K562 (cell line): Measurements from ENCODE around the gene ITGA11.

Experiments
- ARNT ChIP-seq, 2 experiments: fragments of 450-650 bp; IDR thresholded peaks; 2 replicates each; pipeline ENCODE4 v1.6.1; 2016; ENCODE audit warnings: mild to moderate bottlenecking in 1 of 2
- ELK1 ChIP-seq: sonication (generic); formaldehyde crosslinking; IDR thresholded peaks from 2 replicates; pipeline ENCODE4 v1.8.1; 2022; ENCODE audit warnings: missing genetic modification reagents
- JUNB ChIP-seq: fragments of 450-650 bp; formaldehyde crosslinking; conservative IDR thresholded peaks from 2 replicates; pipeline ENCODE4 v1.4.0; 2020; ENCODE audit warnings: mild to moderate bottlenecking
- KDM1A ChIP-seq, 2 experiments: fragments of 450-650 bp; IDR thresholded peaks; 2 replicates each; pipeline ENCODE4 v1.6.1; 2016; ENCODE audit warnings: mild to moderate bottlenecking in 2 of 2
- MAZ ChIP-seq, 2 experiments: fragments of 450-650 bp in 1 of 2; sonication (generic) in 1 of 2; formaldehyde crosslinking; IDR thresholded peaks in 1 of 2; conservative IDR thresholded peaks in 1 of 2; 2 replicates each; pipeline versions ENCODE4 v1.4.0 to v1.5.0; 2020; ENCODE audit warnings: mild to moderate bottlenecking in 1 of 2, missing genetic modification reagents in 1 of 2
- TF ChIP-seq, protein P1 (sequence below), 3 experiments: IDR thresholded peaks in 2 of 3; conservative IDR thresholded peaks in 1 of 3; 2 replicates each; pipeline ENCODE4 v1.5.1; 2011 to 2012; ENCODE audit warnings: low read length in 3 of 3, mild to moderate bottlenecking in 3 of 3, control low read depth in 2 of 3, improper control_type of control experiment in 1 of 3, inconsistent platforms in 1 of 3, low read depth in 1 of 3, mixed read lengths in 1 of 3, moderate library complexity in 1 of 3; ENCODE audit not compliant: insufficient read depth in 2 of 3

DNA sequence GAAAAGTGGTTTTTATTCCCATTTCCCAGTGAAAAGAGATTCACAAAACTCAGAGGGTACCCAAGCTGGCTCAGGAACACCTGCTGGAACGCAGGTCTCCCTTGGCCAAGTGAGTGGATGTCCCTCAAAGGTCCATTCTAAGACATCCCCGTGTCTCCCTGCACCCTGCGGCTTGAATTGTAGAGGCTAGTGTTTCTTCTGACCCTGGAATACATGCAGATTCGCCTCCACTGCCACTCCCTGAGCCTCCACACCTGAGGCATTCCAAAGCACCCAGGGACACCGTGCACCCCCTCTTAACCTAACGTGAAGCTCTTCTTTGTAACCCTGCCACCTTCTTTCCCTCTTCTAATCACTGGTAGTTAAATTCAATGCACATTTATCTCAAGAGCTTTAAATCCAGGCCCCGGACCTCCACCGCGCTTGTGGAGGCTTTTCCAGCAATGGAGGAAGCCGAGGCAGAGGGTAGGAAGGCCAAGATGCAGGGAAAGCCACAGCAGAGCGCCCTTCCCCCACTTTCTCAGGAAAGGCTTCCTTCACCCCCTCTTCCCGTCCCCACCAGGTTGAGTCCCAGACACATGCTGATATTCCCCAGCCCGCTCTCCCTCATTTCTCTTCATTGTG, 590 bp upstream of the ITGA11 start:
- TF ChIP-seq, protein P1, sequence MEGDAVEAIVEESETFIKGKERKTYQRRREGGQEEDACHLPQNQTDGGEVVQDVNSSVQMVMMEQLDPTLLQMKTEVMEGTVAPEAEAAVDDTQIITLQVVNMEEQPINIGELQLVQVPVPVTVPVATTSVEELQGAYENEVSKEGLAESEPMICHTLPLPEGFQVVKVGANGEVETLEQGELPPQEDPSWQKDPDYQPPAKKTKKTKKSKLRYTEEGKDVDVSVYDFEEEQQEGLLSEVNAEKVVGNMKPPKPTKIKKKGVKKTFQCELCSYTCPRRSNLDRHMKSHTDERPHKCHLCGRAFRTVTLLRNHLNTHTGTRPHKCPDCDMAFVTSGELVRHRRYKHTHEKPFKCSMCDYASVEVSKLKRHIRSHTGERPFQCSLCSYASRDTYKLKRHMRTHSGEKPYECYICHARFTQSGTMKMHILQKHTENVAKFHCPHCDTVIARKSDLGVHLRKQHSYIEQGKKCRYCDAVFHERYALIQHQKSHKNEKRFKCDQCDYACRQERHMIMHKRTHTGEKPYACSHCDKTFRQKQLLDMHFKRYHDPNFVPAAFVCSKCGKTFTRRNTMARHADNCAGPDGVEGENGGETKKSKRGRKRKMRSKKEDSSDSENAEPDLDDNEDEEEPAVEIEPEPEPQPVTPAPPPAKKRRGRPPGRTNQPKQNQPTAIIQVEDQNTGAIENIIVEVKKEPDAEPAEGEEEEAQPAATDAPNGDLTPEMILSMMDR (IDR thresholded peaks at IDR 0.05 in 2 of 3, conservative IDR thresholded peaks at IDR 0.05 in 1 of 3; ENCODE audit: insufficient read depth in 2 of 3, low read depth in 1 of 3, low read length in 3 of 3), result no peak
- no peak for TF ChIP-seq ELK1 (CRISPR knock-in tag)
- no peak for TF ChIP-seq ARNT (IDR thresholded peaks at IDR 0.05)
- no peak for TF ChIP-seq KDM1A (IDR thresholded peaks at IDR 0.05)
- TF ChIP-seq MAZ (CRISPR knock-in tag; conservative IDR thresholded peaks at IDR 0.05 in 1 of 2, IDR thresholded peaks at IDR 0.05 in 1 of 2), result no peak
- TF ChIP-seq JUNB (CRISPR knock-in tag), result no peak
